DMS114 treated with DMSO at 0.1 percent for 48 hours (cell line): ENCODE data around the gene ACE.

Source experiments
- DNase-seq: peaks from one replicate; lab custom pipeline; 2025; ENCODE audit not compliant: unreplicated experiment; lab: John Stamatoyannopoulos, UW

ACE gene

DNA sequence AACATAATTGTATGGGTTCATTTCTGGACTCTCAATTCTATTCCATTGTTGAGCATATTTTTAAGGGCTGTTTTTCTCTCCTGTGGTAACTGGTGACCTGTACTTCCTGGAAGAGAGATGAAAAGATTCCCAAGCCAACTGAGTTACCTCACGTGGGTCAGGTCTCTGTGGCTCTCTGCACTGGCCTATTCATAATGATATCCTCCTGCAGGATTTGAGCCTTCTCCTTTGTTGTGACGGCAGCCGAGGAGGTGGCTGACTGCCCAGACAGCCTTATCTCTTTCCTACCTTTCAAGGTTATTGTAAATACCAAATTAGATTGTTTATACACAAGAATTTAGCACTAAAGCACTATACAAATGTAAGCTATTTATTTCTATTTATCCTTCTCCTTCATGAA, 2.7 kb upstream of the ACE start:
- no peak for DNase-seq

DNA sequence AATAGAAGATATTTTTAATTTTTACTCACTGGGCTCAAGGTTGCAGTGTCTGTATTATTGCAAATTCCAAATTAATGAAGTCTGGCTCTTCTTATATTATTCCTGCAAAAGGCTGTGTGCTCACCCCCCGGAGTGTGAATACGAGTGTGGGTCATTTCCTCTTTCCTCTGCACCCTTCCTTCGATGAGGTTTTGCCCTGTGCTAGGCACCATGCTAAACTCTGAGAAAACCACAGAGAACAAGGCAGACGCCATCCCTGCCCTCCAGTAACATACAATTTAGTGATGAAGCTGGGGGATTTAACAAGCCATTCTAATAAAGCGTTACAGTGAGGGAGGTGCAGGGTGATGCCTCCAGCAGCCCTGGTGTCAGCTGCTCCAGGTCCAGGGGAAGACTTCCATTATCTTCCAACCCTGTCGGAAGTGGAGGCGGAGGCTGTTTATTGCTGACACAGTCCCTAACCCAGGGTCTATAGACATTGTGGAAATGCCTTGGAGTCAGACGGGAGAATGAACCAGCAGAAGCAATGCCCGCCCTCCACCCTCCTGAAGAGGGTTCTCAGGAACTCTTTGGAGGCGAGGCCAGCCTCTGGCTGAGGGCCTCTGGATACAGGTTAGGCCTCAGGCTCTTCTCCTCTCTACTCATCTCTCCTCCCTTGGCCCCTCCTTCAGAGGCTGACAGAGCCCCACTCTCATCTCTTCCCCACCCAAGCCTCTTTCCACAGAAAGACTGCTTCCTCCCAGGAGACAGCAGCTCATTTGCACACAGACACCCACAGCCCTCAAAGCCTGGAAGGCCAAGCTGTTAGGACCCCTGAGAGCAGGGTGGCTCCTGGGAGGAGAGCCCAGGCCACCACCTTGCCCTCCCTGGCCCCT, 2.0 kb upstream of the ACE start:
- DNase-seq, result no peak

DNA sequence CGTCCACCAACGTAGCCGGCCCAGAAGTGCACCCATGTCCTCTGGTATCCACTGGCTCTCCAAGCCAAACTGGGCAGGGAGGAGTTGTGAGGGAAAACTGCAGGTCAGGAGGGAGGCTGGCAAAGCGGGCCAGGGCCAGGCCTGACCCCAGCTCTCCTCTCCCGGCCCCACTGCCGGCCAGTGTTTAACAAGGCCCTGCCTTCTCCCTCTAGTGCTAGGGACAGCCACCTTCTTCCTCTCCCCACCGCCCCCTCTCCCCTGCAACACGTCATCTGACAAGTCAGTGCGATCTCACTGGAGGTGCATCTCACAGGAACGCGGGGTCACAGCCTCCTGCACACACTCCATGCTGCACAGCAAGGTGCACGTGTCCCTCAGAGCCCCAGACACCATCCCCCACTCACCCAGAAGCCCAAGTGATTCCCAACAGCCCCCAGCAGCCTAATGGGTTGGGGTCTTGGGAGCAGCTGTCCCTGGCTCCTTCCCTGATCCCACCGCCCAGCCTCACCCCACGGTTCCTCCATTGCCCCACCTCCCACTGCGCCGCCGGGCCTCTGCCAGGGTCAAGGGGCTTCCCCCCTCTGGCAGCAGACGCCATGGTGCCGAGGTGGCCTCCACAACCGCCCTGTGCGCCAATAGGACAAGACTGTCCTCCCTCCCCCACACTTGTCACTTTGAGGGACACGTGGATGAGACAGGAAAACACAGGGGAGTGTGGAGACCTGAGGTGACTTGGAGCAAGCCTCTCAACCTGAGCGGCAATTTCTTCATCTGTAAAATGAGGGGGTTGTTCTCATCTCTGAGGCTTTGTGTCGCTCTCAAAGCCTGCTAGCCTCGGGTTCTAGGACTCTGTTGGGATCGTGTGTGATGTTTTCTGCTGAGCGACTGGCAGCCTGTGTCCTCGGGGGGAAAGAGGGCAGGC, 1.1 kb upstream of the ACE start:
- no peak for DNase-seq

DNA sequence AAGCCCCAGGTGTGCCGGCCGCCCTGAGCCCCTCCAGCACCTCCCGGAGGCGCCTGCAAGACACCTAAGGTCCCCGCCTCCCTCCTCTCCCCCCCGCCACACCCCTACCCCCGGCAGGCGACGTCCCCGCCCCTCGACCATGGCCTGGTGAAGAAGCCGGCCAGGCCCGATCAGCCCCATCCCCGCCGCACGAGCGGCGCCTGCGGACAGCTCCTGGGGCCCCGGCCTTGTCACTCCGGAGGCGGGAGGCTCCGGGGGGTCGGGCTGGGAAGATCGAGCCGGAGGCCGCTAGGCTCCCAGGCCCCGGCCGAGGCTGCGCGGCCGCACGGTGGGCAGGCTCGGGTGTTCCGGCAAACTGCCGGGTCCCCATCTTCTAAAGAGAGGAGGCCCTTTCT, 405 bp upstream of the ACE start:
- no peak for DNase-seq

DNA sequence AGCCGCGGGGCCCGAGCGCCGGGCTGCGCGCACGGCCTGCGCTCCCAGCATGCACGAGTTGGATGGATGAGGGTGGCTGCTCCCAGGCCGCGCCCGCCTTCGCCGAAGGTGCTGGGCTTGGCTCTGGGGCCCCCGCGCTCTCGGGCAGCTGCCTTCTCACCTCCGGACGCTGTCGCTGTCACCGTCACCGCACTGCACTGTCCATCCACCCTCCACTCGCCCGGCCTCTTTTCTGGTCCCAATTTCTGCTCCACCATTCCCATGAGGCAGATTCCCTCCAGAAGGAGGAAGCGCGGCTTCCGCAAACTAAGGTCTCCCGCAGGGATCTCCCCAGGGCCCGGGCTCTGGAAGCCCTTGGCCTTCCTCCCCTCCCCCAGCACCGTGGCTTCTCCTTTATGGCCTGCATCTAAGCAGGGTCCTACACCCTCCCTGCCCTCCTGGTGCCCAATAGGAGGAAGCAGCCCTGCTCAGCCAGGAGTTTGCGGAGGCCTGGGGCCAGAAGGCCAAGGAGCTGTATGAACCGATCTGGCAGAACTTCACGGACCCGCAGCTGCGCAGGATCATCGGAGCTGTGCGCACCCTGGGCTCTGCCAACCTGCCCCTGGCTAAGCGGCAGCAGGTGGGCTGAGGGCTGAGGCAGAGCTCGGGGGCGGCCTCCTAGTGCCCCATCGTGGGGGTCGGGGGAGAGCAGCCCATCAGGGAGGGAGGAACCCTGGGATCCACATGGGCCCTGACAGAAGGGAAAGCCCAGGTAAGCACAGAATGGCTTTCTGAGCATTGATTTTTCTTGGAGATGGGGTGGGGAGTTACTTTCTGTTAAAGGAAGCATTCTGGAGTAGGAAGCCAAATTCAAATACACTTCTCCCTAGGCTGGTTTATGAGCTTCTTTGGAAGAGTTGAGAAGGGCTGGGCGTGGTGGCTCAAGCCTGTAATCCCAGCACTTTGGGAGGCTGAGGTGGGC, 899 bp downstream of the ACE start:
- DNase-seq, result no peak

DNA sequence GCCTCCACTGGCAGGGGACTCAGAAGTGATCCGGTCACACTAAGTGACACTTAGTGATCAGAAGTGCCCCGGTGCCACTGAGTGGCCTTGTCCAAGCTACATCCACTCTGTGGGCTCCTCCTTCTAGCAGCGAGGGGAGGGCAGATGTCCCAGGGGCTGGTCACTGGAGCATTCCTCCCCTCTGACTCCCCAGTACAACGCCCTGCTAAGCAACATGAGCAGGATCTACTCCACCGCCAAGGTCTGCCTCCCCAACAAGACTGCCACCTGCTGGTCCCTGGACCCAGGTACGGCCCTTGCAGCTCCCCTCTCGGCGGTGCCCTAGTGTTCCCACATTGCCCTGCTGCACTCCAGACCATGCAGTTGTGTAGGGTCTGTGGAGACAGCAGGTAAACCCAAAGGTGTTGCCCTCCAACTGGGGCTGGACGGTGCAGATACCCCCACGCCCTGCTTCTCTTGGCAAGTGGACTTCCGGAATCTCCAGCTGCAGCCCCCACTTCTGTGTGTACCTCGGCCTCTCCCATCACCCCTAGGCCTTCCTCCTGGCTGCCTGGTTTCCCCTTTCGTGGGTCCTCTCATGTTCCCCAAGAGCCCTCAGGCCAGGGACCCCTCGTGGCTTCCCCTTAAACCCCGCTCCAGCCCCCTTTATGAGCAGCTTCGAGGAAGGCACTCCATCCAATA, 2.1 kb downstream of the ACE start:
- peak; percentile 27 for DNase-seq

DNA sequence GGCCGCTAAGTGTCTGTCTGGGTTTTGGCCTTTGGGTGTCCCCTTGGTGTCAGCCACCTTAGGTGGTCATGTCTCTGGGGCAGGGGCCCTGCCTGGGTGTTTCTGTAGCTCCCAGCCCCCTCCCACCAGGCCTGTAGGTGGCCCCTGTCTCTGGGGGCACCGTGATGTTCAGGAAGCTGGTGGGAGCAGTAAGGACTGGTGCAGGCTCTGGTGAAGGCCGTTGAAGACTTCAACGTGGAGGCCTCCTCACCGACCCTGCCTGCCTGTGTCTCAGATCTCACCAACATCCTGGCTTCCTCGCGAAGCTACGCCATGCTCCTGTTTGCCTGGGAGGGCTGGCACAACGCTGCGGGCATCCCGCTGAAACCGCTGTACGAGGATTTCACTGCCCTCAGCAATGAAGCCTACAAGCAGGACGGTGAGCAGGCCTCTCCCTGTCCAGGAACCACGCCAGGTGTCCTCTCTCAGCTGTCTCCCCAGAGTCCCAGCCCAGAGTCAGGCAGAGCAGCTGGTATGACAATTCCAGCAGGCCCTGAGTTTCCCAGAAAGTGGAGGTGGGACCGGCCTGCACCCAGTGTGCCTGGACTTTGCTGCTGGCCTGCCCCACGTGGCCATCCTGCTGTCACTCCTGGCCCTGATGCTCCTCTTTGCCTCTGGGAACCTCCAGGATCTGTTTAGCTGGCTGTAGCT, 2.8 kb downstream of the ACE start:
- DNase-seq, result no peak

DNA sequence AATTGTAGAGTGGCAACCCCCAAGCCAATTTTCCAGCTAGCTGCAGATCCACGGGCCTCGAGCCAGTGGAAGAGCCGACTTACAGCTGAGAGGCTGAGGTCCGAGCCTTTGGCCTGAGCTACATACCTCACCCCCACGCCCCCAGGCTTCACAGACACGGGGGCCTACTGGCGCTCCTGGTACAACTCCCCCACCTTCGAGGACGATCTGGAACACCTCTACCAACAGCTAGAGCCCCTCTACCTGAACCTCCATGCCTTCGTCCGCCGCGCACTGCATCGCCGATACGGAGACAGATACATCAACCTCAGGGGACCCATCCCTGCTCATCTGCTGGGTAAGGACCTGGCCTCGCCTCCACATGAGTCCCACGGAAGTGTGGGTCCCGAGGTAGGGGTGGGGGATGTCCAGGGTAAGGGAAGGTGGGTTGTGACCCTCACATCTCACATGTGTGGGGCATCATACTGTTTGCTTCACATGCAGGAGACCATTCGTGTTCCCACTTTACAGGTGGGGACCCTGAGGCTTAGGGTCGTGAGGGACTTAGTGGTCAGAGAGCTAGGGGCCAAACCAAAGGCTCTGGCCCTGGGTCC, 3.4 kb downstream of the ACE start:
- DNase-seq, result no peak

DNA sequence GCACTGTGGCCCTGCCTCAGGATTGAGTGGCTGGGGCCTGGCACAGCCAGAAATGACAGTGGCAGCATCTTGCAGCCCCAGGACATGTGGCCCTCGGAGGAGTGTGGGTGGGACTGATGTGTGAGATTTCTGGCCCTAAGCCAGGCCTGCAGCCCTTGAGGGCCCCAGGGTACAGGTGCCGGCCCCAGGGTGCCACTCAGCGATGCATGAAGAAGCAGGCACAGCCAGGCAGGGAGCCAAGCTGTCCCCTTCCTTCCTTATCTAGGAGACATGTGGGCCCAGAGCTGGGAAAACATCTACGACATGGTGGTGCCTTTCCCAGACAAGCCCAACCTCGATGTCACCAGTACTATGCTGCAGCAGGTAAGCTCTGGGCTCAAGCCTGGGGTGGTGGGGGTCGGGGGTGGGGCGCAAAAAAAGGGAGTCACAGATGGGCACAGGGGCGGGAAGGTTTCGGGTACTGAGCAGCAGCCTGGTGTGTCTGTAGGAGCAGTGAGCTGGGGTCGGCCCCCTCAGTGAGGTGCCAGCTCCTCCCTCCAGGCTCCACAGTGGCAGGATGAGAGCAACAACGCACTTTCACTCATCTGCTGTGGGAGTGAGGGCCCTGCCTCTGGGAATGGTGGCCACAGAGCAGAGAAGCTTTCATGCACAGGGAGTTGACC, 4.1 kb downstream of the ACE start:
- no peak for DNase-seq

DNA sequence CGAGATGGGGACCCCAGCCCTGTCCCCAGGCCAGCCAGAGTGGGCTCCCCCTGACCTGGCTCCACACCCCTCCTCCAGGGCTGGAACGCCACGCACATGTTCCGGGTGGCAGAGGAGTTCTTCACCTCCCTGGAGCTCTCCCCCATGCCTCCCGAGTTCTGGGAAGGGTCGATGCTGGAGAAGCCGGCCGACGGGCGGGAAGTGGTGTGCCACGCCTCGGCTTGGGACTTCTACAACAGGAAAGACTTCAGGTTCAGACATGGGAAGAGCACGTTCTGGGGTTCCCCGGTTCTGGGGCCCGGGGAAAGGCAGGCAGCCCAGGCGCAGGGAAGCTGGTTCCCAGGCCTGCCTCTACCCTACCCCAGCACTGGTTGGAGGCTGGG, 4.6 kb downstream of the ACE start:
- no peak for DNase-seq

DNA sequence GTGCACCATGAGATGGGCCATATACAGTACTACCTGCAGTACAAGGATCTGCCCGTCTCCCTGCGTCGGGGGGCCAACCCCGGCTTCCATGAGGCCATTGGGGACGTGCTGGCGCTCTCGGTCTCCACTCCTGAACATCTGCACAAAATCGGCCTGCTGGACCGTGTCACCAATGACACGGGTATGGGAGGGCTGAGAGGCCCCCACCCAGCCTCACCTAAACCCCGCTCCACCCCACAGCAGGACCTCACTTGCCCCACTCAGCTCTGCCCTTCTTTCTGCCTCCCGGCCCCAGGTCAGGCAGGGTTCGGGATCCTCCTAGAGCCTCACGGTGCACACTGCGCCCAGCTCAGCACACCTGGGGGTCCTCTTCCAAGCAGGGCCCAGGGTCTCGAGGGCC, 5.6 kb downstream of the ACE start:
- DNase-seq, result no peak

DNA sequence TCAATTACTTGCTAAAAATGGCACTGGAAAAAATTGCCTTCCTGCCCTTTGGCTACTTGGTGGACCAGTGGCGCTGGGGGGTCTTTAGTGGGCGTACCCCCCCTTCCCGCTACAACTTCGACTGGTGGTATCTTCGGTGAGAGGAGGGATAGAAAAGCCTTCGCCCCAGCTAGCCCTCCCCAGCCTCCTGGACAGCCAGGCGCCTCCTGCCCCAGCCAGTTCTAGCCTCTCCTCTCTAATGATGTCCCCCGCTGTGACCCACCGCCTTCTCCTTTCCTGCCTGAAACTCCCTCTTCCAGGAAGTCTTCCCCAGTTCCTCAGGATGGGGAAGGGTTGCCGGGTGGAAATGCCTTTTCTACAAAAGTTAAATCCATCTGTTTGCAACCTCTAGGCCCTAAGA, 6.2 kb downstream of the ACE start:
- no peak for DNase-seq

DNA sequence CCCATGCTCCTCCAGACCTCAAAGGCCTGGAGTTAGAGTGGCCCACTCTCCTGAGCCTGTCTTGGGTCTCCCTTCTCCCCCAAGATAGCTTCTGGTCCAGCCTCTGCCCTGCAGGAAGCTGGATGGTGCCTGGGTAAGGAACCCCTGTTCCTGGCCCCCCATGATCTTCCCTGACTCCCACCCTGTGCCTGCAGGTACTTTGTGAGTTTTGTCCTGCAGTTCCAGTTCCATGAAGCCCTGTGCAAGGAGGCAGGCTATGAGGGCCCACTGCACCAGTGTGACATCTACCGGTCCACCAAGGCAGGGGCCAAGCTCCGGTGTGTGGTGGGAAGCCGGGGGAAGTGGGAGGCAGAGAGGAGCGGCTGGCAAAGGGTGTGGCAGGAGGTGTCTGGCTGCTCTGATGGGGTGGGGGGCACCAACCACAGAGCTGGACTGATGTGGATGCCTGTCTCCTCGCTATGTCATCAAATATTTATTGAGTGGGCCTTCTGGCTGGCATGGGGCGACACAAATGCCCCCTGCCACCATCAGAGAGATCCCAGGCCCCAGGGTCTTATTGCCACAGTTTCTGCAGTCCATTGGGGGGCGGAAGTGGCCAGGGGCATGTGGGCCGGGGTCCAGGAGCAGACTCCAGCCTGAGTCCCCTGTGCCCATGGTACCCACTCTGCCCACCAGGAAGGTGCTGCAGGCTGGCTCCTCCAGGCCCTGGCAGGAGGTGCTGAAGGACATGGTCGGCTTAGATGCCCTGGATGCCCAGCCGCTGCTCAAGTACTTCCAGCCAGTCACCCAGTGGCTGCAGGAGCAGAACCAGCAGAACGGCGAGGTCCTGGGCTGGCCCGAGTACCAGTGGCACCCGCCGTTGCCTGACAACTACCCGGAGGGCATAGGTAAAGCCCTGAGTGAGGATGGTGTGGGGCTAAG, 7.1 kb downstream of the ACE start:
- no peak for DNase-seq

DNA sequence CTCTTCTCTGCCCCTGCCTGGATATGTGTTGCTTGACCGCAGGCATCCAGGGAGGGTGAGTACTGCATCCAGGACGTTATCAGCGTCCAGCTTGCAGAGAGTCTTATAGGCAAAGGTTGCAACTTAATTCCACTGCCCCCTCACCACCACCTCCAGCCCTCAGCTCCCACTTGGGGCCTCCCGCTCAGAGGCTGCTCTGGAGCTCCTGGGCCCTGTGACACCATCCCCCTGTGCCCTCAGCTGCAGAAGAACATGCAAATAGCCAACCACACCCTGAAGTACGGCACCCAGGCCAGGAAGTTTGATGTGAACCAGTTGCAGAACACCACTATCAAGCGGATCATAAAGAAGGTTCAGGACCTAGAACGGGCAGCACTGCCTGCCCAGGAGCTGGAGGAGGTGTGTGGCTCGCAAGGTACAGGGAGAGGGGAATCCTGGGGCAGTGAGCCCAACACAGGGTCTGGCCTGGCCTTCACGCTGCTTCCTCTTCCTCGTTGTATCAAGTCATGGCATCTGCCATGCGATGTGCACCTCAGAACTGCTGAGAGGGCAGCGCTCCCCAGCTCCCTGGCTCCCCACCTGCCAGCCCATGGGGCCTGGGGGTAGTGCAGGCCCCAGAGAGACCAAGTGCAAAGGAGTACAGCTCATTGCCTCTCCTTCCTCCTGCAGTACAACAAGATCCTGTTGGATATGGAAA, 9.6 kb downstream of the ACE start:
- no peak for DNase-seq

DNA sequence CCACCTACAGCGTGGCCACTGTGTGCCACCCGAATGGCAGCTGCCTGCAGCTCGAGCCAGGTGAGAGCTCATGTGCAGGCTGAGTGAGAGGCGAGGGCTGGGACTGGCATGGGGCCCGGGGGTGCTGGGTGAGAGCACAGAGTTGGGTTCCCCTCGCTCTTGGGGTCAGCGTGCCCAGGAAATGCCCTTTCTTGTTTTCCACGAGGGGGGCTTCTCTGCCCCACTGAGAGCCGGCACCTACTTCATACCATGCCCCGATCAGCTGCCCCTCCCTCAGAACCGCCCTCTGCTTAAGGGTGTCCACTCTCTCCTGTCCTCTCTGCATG, 10.1 kb downstream of the ACE start:
- no peak for DNase-seq

DNA sequence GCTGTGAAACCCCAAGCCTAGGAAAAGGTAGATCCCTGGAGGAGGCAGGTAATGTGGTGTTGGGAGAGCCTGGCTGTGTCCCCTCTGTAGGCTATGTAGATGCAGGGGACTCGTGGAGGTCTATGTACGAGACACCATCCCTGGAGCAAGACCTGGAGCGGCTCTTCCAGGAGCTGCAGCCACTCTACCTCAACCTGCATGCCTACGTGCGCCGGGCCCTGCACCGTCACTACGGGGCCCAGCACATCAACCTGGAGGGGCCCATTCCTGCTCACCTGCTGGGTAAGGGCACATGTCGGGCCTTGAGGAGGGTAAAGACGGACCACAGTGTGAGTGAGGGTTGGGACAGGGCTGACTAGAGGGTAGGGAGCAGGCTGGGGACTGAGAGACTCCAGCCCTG, 12.0 kb downstream of the ACE start:
- DNase-seq, result no peak

DNA sequence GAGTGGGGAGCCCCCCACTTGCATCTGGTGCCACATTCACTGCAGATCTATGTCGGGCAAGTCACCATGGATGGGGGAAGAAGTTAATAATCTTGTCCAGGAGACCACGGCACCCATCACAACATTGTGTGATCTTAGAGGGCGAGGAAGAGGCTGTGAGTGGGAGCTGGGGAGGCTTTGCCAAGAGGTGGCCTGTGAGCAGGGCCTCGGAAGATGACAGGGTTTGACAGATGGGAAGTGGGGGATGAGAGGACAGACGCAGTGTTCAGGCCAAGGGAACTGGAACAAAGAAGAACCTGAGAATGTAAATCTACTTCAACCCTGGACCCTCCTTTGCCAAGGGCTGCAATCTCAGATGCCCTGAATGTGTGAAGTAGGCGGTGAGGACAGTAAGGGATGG, 12.4 kb downstream of the ACE start:
- no peak for DNase-seq

DNA sequence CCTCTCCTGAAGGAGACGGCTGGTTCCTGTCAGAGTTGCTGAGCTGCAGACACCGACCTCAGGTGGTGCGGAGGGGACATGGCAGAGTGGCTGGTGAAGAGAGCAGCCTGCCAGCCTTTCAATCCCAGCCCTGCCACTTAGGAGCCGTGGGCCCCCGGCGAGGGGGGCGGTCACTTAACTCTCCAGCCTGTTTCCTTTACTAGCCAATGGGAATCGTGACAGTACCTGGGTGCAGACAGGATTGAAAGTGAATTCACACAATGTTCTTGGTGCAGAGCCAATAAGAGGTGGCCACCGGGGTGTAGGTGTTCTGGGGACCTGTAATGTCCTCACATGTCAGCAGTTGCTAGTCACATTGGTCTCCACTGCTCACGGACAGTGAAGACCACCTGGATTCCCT, 13.5 kb downstream of the ACE start:
- DNase-seq, result no peak
